HG03108 (cell line): ENCODE measurements around the gene NRIP1.
A peak's percentile ranks its signal among the peaks of the same experiment; 100 is the strongest.

ENCODE experiments used
- ATAC-seq: cut with Tn5 transposase; IDR thresholded peaks from one replicate; pipeline ENCODE4 v1.9.1; 2021; ENCODE audit warnings: moderate library complexity; ENCODE audit not compliant: unreplicated experiment

NRIP1 gene, protein sequence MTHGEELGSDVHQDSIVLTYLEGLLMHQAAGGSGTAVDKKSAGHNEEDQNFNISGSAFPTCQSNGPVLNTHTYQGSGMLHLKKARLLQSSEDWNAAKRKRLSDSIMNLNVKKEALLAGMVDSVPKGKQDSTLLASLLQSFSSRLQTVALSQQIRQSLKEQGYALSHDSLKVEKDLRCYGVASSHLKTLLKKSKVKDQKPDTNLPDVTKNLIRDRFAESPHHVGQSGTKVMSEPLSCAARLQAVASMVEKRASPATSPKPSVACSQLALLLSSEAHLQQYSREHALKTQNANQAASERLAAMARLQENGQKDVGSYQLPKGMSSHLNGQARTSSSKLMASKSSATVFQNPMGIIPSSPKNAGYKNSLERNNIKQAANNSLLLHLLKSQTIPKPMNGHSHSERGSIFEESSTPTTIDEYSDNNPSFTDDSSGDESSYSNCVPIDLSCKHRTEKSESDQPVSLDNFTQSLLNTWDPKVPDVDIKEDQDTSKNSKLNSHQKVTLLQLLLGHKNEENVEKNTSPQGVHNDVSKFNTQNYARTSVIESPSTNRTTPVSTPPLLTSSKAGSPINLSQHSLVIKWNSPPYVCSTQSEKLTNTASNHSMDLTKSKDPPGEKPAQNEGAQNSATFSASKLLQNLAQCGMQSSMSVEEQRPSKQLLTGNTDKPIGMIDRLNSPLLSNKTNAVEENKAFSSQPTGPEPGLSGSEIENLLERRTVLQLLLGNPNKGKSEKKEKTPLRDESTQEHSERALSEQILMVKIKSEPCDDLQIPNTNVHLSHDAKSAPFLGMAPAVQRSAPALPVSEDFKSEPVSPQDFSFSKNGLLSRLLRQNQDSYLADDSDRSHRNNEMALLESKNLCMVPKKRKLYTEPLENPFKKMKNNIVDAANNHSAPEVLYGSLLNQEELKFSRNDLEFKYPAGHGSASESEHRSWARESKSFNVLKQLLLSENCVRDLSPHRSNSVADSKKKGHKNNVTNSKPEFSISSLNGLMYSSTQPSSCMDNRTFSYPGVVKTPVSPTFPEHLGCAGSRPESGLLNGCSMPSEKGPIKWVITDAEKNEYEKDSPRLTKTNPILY (N-terminal part only)

DNA sequence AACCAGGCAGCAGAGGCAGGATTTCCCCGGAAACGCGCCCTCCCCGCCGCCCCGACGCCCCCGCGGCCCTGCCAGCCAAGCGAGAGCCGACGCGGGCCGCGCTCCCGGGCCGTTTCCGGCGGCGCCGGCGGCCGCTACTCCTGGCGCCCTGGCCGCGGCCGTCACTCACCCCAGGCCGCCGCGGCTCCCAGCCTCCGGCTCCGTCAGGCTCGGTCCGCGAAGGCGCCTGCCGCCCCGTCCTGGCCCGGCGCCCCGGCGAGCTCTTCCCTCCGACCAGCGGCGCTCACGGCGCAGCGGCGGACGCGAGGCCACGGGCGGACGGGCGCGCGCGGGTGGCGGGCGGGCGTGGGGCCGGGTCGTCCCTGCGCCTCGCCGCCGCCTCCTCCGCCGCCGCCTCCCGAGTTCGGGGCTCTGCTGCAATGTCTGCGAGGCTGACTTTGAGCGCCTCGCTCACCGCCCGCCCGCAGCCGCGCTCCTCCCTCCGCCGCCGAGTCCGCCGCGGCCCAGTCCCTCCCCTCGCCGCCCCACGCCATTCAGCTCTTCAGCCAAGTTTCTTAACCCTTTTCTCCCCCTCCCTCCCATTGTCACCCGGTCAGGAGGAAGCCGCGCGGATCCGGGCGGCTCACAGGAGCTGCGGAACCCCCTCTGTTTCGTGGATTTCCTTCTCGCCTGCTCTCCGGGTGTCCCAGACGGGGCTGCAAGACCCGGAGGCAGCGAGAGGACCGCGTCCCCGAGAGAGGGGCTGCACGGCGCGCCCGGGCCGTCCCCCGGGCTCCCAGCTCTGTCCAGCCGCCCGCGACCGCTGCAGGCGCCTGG, at the start of gene NRIP1:
TSS of gene NRIP1 (minus strand) at position 425 of the 816 bp plus-strand sequence. CDS start 96,808 bp downstream, outside the sequence.
- ATAC-seq: peak; percentile 60

DNA sequence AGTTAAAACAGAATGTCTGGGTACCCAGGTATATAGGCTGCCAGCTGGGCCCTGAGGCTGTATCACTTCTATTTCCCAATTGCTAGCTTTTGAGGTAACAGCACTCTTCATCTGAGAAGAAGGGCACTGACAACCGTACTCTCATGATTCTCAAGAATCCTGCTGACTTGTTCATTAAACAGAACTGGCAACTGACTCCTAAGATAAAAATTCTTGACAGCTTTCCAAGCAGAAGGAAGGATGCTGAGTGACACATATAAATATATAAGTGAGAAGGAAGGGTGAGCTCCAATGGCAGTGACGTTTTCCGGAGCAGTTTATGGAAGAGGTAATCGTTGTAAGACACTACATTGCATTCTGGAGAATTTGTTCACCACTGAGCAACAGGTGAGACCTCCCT, 48.1 kb upstream of the NRIP1 start:
- no peak for ATAC-seq

DNA sequence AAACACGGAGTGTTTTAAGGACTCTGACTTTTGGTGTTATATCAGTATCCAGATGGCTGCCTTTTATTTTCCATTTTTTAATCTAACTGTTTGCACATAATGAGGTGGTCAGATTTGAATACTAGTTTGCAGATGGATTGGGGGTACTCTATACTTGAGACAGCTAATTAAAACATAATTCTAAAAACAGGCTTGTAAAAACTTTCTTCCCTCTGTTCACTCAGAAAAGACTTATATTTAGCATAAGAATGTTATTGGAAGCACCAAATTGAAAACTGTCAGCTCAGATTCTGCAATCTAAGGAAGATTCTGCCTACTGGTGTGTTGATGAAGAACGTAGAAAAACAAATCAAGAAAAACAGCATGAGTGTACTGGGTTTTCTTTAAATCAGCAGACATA, 44.0 kb upstream of the NRIP1 start:
- no peak for ATAC-seq

DNA sequence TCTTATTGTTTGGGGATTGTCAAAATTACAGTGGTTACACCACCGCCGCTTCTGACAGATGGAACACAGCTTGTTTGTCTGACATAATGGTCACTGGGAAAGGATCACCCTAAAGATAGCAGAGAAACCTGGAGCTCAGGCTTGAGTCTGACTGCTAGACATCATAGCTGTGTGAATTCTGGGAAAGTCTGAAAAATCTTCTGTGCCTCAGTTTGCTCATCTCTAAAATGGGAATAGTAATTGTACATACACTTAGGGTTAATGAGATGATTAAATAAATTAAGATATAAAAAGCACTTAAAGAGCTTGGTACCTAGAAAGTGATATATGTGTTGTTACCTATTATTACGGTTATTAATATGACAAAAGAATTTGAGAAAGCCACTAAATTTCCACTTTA, 39.7 kb upstream of the NRIP1 start:
- ATAC-seq: no peak

DNA sequence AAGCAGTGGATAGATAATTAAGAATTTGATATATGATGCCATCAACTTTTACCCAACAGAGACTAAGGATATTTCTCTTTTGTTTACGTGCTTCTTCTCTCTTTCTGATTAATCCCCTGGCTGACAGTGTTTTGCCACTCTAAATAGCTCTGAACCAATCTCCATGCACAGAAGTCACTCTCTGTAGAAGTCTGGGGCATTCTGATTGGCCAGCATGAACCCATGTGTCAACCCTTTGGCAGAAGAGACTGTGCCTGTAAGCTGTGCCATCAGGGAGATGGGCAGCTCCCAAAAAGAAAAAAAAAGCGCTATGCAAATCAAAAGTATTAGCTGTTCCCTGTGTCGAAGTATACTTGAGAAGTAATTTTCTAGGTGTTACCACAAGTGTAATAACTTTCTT, 34.1 kb upstream of the NRIP1 start:
- ATAC-seq: no peak

DNA sequence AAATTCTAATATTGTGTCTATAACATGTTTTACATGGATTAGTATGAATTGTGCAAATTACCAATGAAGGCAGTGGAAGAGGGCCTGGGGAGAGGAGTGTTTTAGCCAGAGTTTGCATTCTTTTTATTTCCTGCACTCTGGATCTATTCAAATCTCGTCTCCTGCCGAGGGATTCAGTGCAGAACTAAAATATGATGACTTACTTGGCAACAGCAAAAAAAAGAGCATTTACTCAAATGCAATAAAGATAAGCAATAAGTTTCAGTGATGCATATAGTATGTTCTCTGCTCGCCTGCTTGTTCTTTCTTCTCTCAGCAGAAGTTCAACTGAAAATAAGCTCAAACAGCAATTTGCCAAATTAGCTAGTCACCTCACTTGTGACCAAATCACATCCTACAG, 33.4 kb upstream of the NRIP1 start:
- no peak for ATAC-seq

DNA sequence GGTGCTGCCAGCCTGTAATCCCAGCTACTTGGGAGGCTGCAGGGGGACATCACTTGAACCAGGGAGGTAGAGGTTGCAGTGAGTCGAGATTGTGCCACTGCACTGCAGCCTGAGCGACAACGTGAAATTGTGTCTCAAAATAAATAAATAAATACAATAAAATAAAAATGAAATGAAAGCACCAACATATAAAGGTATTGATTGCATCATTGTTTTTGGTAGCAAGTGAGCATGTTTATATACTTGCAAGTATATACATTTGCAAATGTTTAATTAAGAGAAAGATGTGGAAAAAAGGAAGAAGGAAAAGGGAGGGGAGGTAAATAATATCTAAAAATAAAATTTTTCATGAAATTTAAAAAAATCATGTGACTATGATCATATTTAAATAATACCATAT, 32.8 kb upstream of the NRIP1 start:
- no peak for ATAC-seq

DNA sequence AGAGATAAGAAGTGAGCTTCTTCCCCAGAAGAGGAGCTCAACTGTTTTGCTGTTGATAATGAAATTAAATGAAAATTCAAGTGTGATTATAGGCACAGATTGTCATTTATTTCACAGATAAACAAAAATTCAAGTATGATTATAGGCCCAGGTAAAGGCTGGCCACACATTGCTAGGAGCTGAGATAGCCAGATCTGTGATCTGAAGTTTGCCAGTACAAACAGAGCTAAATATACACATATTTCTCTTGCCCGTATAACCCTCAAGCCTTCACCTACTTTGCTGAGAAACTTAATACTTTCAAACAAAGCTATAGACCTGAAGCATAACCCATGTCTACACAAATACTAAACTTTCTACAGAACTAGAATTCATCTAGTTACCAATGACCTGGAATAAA, 31.3 kb upstream of the NRIP1 start:
- ATAC-seq: no peak

DNA sequence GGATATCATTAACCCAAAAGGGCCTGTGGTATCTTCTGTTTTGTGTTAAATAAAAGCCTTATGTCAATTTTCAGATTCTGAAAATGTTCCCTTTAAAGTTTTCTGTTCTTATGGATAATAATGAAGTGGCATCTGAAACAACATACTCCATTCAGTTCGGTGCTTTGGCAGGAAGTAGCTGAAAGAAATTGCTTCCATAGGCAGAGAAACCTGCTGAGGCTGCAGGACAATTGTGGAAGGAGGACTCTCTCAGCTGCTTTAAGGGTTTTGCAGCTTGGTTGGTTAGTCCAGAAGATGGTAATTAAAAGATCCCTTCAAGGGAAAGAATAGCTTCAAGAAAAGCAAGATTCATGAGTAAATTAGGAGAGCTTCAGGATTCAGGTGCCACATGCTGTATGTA, 30.5 kb upstream of the NRIP1 start:
- no peak for ATAC-seq

DNA sequence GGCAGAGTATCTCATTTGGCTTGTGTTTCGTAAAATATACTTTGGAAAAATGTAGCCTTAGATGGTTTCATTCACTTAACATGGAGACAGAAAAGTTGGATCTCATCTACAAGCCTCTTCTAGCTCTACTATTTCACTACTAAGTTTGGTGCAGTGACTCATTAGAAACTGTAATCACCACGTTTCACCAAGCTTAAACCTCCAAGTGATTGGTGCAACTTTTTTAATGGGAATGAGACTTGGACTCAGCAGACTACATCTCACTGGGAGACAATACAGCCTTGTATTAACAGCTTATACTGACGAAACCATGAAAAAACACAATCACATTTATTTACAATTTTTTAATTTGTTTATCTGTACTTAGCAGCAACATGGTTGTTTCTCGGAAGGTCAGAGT, 29.9 kb upstream of the NRIP1 start:
- ATAC-seq: no peak

DNA sequence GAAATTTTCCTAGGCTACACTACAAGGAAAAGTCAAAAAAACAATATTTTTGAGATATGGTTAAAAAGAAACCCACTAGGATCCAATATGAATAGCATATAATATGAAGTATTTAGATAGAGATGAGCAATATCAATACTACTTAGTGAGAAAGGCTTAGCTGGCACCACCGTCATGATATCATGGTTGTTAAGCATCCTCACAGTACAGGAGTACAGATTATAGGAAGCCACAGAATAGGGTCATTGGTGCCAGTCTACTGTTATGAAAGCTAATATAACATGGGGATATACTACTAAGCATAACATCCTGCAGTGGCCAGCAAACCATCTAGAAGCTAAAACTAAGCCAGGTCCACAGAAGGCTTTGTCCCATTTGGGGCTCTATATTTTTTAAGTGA, 28.4 kb upstream of the NRIP1 start:
- no peak for ATAC-seq

DNA sequence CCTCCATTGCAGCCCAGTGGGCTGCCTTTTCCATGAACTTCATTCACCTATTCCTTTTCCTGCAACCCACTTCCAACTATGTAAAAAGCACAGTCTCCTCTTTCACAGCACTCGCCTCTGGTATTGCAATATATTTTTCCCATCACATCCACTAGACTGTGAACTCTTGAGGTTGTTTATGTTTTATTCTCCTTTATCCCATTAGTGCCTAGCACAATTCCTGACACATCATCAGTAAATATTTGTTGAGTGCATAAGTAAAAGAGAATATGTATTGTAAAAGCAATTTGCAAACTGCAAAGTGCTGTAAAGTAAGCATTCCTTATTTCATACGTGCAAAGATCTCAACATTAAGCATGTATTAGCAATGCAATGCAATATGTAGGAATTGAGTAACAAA, 27.9 kb upstream of the NRIP1 start:
- ATAC-seq: no peak

DNA sequence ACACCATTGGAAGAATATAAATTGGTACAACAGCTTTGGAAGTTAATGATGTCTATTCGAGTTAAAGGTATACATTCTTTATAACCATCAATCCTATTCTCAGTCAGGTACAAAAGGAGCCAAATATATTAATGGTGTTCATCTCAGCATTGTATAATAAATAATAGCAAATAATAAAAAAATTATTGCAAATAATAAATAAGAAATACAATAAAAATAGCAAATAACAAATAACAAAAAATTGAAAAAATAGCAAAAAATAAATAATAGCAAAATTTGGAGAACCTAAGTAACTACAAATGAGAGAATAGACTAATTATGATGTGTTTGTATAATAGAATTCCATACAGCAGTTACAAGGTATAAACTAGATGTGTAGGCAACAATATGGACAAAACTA, 25.6 kb upstream of the NRIP1 start:
- no peak for ATAC-seq

DNA sequence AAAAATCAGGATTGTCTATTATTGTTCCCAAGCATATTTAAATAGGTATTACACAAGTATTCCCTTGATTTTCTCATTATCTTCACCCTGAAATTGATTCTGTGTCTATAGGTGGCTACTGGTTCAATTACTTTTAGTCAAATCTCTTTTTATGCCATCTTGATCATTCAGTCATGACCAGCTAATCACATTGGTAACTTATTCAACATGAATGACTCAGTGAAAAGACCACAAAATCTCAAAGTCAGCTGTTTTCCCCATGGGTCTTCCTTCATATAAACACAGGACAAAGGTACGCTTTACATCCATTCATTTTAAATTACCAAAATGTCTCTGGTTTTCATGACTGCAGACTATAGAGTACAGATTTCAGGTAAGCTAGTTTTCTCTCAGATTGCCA, 23.7 kb upstream of the NRIP1 start:
- no peak for ATAC-seq

DNA sequence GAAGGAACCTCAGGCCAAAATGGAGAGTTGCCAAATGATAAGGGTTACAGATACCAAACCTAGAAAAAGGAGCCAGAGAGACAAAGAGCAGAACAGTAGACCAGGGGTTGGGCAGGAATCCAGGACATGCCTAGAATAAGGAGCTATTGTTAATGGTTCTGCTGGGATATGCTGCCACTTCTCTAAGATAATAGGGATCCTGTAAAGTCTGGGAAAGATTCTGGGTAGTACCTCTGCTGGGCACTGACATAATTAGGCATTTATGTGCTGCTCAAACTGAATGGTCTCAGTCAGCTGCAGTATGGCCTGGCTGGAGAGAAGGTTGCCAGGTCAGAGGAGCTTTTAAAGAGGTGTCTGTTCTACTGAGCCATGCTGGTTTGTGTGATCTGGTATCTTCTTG, 19.9 kb upstream of the NRIP1 start:
- ATAC-seq: no peak

DNA sequence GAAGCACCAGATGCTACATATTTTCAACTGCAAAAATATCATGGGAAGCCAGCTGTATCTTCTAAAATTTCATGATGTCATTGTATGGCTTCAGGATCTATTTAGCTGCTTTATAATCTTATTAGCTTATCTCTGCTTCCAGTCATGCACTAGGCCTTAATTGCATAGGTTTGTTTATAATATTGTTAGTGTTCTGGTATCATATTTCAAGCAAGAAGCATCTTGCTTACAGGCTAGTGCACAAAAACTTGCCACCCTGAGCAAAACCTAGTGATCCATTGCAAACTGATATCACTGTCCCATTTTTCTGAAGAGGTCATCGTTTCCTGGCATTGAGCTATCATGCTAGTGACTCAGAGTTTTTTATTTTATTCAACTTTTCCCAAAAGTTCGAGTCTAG, 15.7 kb upstream of the NRIP1 start:
- ATAC-seq: no peak

DNA sequence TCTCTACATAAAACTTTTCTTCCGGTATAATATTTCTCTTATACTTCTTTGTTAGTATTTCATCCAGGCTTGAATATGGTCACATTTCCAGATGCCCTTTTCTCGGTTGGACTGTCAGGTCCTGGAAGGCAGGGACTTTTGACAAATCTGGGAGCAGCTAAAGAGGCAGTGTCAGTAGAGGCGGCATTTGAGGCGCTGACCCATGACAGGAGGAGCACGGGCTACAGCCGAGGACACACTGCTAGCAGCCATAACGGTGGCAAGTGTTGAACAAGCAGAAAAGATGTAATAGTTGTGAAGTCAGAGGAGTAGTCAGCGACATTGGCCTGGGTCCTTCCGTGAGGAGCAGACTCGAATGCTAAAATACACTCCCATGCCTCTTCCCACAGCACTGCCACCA, 14.5 kb upstream of the NRIP1 start:
- ATAC-seq: no peak

DNA sequence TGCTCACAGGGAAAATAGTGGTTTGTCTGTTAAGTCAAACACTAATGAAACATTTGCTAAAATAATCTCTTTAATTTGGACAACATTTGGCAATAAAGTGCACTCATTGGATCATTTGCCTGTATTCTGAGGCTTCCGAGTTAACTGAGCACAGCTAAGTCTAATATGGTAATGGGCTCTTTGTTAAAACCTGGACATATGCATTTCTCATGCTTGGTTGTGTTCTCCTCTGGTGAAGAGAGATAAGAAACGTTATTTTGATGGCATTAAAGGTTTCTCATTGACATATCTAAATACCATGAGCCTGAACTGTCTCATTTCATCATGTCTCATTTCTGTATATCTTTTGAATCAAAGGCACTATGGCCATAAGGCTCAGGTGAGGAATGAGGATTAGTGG, 13.4 kb upstream of the NRIP1 start:
- ATAC-seq: no peak

DNA sequence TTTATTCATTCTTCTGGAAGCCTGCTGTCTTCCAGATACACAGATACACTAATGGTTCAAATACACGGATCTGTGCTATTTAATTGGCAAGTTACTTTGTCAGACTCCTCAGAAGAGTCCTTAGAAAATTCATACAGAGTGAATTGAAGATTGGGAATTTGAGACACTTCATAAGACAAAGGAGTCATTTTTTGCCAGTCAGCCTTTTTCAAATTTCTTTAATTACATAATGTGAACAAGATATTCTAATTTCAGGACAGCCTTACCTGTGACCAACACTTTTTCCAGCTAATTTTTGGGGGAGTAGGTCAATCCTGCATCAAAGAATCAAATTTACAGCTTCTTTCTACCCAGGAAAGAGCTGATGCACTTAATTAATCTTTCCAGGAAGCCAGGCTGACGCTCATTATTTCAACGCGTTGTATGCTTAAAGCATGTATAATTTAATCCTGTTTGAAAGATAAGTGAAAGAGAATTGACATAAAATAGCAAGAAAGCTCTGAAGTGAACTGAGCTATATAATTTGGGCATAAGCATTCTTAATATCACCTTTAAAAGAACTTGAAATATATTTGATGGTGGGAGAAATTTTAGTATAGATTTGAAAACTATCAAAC, 12.8 kb upstream of the NRIP1 start:
- no peak for ATAC-seq

DNA sequence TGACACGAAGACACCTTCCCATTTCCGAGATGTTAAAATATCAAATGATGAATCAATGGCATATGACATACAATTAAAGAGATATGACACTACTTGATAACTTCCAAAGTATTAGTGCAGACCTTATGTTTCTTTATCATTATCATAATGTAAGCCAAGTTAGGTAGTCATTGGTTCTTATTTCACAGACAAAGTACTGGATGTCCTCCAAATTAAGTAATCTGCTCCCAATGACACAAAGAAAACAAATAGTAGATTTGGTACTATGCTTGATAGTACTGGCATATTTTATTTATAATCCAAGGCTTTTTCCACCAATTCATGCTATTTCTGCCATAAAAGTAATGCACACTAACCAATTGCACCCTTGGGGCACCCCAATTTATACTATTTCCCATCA, 11.9 kb upstream of the NRIP1 start:
- no peak for ATAC-seq

DNA sequence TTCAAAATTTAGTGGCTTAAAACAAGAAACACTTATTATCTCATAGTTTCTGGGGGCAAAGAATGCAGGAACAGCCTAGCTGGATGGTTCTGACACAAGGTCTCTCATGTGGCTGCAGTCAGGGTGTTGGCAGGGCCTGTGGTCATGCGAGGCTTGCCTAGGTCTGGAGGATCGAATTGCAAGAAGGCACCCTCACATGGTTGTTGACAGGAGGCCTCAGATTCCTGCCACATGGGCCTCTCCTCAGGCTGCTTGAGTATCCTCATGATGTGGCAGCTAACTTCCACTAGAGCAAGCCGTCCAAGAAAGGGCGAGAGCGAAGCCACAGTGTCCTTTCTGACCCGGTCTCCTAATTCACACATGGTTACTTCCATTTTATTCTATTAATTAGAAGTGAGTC, 6.2 kb upstream of the NRIP1 start:
- no peak for ATAC-seq
